Embryonic facial prominence (tissue), 1 donor: ENCODE measurements around the gene CAB39.

Experiments used
- DNase-seq: peaks from one replicate; pipeline ENCODE4 v3.0.0-alpha.2; 2016; ENCODE audit errors: extremely low spot score

Gene CAB39

GRCh38 chr2:230712443-230713330, at the start of gene CAB39:
Gene CAB39, plus strand, starts transcription at chr2:230712842. Its CDS starts 47,160 bp downstream, at chr2:230760002.
- peak; percentile 85 for DNase-seq

GRCh38 chr2:230664128-230664527, 48.5 kb upstream of the CAB39 start:
- no peak for DNase-seq

GRCh38 chr2:230664844-230665243, 47.8 kb upstream of the CAB39 start:
- no peak for DNase-seq

GRCh38 chr2:230665263-230665691, 47.4 kb upstream of the CAB39 start:
- no peak for DNase-seq

- DNase-seq, result no peak
Measured at GRCh38 chr2:230666446-230666845, 46.2 kb upstream of the CAB39 start.

GRCh38 chr2:230666885-230667712, 45.5 kb upstream of the CAB39 start:
- DNase-seq, result no peak

- DNase-seq, result no peak
Measured at GRCh38 chr2:230668184-230668938, 44.3 kb upstream of the CAB39 start.

- DNase-seq, result no peak
Measured at GRCh38 chr2:230668939-230669303, 43.7 kb upstream of the CAB39 start.

GRCh38 chr2:230669386-230669950, 43.2 kb upstream of the CAB39 start:
- no peak for DNase-seq

- no peak for DNase-seq
Measured at GRCh38 chr2:230671117-230671516, 41.5 kb upstream of the CAB39 start.

GRCh38 chr2:230672836-230673235, 39.8 kb upstream of the CAB39 start:
- DNase-seq, result no peak

- no peak for DNase-seq
Measured at GRCh38 chr2:230674401-230674800, 38.2 kb upstream of the CAB39 start.

GRCh38 chr2:230674966-230675672, 37.5 kb upstream of the CAB39 start:
- DNase-seq, result no peak

GRCh38 chr2:230676546-230676945, 36.1 kb upstream of the CAB39 start:
- DNase-seq, result no peak

- DNase-seq, result no peak
Measured at GRCh38 chr2:230677201-230677946, 35.3 kb upstream of the CAB39 start.

GRCh38 chr2:230678018-230678417, 34.6 kb upstream of the CAB39 start:
- no peak for DNase-seq

GRCh38 chr2:230678451-230678850, 34.2 kb upstream of the CAB39 start:
- DNase-seq, result no peak

- DNase-seq, result no peak
Measured at GRCh38 chr2:230680463-230681170, 32.0 kb upstream of the CAB39 start.

- no peak for DNase-seq
Measured at GRCh38 chr2:230681171-230681545, 31.5 kb upstream of the CAB39 start.

GRCh38 chr2:230682546-230682945, 30.1 kb upstream of the CAB39 start:
- DNase-seq, result no peak
